Measurements from ENCODE around the gene ADORA1. TPM values are rescaled to one million over a fixed set of nuclear protein-coding genes. Genes with fewer than 3 reads are reported as not detected.
A peak's percentile ranks its signal among the peaks of the same experiment; 100 is the strongest.

The ADORA1 gene
- total RNA-seq, 1 experiment from 2014 or later, result 5.7 TPM

DNA sequence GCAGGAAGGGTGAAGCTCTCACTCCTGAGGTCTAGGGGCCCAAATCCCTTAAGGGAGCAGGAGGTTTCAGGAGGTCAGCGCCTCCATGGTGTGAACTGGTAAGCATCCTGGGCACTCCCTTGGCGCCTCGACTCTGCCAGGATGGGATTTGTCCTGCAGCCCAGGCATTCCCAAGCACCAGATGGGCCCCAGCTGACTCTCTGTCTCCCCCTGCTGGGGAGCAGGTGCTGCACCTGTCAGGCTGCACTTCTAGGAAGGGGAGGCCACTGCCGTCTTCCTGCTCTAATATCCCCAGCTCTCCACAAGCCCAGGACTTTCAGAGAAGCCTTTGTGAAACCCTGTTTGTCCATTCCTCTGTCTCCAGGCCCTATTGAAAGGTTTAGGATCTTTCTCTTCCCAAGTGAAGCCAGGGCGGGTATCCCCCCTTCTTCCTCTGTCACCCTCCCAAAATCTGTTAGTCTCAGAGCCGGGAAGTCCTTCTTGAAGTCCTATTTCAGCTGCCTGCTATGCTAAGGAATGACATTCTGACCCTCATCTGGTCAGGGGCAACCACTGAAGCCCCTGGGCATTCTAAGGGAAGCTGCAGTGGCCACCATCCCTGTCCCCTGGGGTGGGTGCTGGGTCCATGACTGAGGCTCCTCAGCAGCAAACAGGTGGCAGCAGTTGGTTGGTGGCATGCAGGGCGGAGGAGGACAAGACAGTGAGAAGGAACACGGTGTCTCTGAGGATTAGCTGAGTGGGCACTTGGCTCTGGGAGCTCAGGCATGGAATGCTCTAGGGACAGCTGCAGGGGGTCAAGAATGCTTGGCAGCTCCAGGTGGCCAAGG is 44.9 kb downstream of the ADORA1 start:
- H3K27me3 ChIP-seq (ENCODE audit: control insufficient read depth, insufficient read depth, low read length), result no peaks in the 10 kb centered on the region
- H3K4me3 ChIP-seq (ENCODE audit: insufficient read depth, low read depth, low read length), result no peak overlapping the region
- peak; percentile 95 for DNase-seq
- H3K36me3 ChIP-seq (replicated peaks; ENCODE audit: control insufficient read depth, insufficient read depth, low read length), result no peaks in the 10 kb centered on the region

DNA sequence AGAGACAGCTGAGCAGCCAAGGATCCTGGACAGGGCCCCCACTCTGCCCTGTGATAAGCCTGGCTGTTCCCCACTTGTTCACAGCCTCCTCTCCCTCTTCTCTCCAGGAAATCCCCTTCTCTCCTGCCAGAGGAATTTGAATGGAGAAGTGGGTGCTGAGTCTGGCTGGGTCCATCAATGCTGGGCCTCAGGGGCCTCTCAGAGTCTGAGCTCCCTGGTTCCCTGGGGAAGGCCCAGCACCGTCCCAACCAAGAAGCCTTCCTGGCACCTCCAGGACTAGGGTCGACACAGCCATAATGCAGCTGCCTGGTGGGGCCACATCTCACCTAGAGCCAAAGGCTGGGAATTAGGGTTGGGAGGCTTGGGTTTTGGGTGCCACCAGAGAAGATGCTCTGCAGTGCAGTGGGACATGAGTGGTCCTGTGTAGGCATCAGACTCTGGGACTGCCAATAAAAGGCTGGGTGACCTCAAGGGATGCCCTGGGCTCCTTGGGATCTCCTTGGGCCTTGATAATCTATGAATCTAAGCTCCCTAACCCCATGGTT is 45.6 kb downstream of the ADORA1 start:
- DNase-seq, result no peak
- no peaks in the 10 kb centered on the region for H3K36me3 ChIP-seq (replicated peaks; ENCODE audit: control insufficient read depth, insufficient read depth, low read length)
- H3K27me3 ChIP-seq (ENCODE audit: control insufficient read depth, insufficient read depth, low read length), result no peaks in the 10 kb centered on the region
- no peak overlapping the region for H3K4me3 ChIP-seq (ENCODE audit: insufficient read depth, low read depth, low read length)

DNA sequence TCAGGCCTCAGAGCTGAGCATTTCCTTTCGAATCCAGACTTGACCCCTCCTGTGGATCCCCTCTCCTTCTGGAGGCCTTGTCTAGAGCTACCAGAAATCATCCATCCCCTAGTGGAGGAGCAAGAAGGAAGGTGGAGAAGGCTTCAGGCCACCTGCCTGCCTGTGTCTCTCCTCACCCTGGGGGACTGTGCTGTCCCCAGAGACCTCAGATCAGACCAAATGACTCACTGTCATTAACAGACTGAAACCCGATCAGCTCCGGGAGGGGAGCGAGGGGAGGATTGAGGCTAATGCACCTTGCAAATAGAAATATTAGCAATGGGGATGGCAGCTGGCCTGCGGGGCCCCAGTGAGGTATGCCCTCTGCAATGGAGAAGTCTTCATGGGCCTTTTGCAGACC is 46.0 kb downstream of the ADORA1 start:
- no peaks in the 10 kb centered on the region for H3K27me3 ChIP-seq (ENCODE audit: control insufficient read depth, insufficient read depth, low read length)
- H3K4me3 ChIP-seq (ENCODE audit: insufficient read depth, low read depth, low read length), result no peak overlapping the region
- no peaks in the 10 kb centered on the region for H3K36me3 ChIP-seq (replicated peaks; ENCODE audit: control insufficient read depth, insufficient read depth, low read length)
- DNase-seq, result peak; percentile 36

DNA sequence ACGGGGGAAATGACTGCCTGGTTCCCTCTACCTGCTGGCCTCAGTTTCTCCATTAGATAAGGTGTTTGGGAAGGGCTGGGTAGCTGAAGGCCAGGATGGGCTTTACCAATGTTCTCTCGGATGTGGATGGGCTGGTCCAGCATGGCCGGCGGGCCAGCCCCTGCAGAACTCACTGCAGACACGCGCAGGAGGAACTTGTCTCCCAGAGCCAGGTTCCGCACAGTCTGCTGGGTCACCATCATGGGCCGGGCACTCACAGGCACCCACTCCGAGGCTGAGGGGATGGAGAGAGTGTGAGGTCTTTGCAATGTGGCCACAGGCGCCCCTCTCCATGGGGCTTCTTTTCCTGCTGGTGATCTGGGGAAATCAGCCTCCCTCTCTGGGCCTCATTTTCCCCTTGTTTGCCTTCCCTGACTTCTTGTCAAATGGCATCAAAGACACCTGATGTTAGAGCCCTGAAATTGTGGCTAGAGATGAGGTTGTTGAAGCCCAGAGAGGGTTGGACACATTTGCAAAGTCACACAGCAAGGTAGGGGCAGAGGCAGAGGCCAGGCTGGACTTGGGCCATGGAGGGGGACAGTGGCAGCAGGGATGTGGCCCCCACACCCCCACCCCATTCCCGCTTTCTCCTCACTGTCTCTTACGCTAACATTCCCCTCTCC is 46.9 kb downstream of the ADORA1 start:
- Histone ChIP-seq H3K27me3 (ENCODE audit: control insufficient read depth, insufficient read depth, low read length) (no peaks in the 10 kb centered on the region), H3K36me3 (replicated peaks; ENCODE audit: control insufficient read depth, insufficient read depth, low read length) (no peaks in the 10 kb centered on the region), H3K4me3 (ENCODE audit: insufficient read depth, low read depth, low read length) (no peak overlapping the region)
- peak; percentile 28 for DNase-seq

DNA sequence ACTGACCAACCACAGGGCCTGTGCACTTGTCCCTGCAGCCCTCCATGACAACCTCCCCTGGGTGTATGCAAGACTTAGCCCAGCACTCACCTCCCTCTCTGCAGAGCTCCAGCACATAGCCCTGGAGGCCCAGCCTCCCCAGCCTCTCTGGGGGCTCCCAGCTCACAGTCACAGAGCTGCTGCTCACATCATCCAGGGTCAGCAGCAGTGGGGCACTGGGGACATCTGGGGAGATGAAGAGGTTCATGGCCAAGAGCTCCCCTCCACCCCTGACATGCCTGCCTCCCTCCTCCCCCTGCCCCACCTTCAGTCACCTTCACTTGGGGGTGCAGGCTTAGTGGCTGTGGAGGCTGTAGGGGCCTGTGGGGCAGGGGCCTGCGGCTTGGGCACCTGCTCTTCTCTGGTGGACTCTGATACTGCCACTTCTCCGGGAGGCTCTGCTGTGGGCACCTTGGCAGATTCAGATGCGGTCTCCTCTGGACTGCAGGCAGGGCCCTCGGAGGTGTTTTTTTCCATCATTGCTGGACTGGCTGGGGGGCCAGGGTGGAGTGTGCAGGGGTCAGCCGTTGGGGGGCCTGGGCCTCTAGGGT is 47.8 kb downstream of the ADORA1 start, which contains the start of gene MYBPH:
Gene MYBPH (minus strand): TSS at position 590 of the 590 bp plus-strand sequence. CDS start 71 bp downstream, at position 519.
- DNase-seq, result peak; percentile 28
- Histone ChIP-seq H3K36me3 (replicated peaks; ENCODE audit: control insufficient read depth, insufficient read depth, low read length) (no peaks in the 10 kb centered on the region), H3K27me3 (ENCODE audit: control insufficient read depth, insufficient read depth, low read length) (no peaks in the 10 kb centered on the region; the same call in 1 of the 2 replicates), H3K4me3 (ENCODE audit: insufficient read depth, low read depth, low read length) (no peak within 1 kb of the TSS)

DNA sequence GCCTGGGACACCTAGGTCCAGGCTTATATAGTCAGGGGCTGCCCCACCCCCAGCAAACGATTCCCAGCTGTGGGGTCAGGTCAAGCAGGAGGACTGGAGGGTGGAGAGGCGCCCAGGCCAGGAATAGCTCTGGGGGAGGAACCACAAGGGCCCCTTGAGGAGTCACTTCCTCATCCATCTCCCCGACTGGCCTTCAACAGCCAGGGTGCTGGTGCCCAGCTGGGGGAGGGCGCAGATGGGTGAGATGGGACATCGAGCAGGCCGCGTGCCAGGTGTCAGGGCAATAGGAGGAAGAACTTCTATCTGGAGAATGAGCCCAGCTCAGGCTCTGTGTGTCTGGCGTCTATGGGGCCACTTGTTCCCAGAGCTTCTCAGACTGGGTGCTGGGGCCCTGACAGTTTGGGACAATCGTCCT is 48.3 kb downstream of the ADORA1 start:
- DNase-seq, result peak; percentile 42
- H3K4me3 ChIP-seq (ENCODE audit: insufficient read depth, low read depth, low read length), result no peak overlapping the region
- no peaks in the 10 kb centered on the region; the same call in 1 of the 2 replicates for H3K27me3 ChIP-seq (ENCODE audit: control insufficient read depth, insufficient read depth, low read length)
- no peaks in the 10 kb centered on the region for H3K36me3 ChIP-seq (replicated peaks; ENCODE audit: control insufficient read depth, insufficient read depth, low read length)

DNA sequence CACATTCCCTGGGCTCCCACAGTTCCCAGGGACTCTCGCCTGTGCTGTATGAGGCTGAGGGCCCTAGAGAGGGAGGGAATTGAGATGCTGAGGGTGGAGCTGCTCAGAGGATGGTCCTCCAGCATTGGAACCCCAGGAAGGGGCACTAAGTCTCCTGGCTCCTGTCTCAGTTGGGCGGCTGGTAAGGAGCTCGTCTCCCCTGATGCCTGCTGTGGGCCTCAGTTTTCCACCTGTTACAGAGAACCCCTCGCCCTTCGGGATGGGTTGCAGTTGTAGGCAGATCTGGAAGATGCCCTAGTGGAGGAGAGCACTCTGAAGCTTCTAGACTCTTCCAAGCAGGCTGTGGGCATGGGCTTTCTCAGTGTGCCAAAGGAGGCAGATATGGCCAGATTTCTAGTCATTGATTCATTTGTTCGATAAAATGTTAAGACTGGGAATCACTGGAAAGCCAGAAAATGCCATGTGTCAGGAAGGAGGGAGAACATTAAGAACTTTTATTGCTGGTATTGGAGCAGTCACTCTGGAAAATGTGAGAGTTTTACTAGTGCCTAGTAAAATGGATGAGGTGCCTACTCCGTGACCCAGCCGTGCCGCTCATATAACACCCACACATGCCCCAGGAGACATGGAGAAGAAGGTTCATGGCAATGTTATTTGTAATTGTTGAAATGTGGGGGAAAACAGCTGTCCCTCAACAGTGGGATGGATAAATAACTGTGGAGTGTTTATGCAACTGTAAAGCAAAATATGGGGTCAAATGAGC is 48.9 kb downstream of the ADORA1 start:
- Histone ChIP-seq H3K36me3 (replicated peaks; ENCODE audit: control insufficient read depth, insufficient read depth, low read length) (no peaks in the 10 kb centered on the region), H3K27me3 (ENCODE audit: control insufficient read depth, insufficient read depth, low read length) (no peaks in the 10 kb centered on the region; the same call in 1 of the 2 replicates), H3K4me3 (ENCODE audit: insufficient read depth, low read depth, low read length) (no peak overlapping the region)
- DNase-seq, result peak; percentile 20

DNA sequence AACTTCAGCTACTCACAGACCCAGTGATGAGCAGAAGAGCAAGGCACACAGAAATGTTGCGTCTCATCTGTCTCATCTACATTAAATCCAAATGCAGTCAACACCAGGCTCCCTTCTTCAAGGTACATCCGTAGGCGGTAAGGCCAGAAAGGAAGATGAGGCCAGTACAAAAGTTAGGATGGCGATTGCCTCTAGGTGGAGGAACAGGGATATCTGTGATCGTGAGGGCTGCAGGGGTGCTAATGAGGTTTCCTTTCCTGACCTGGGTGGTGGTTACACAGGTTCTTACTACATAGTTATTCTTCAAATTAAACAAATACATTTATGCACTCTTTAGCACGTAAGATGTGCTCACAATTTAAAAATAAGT is 49.5 kb downstream of the ADORA1 start:
- Histone ChIP-seq H3K36me3 (replicated peaks; ENCODE audit: control insufficient read depth, insufficient read depth, low read length) (no peaks in the 10 kb centered on the region), H3K4me3 (ENCODE audit: insufficient read depth, low read depth, low read length) (no peak overlapping the region), H3K27me3 (ENCODE audit: control insufficient read depth, insufficient read depth, low read length) (no peaks in the 10 kb centered on the region; the same call in 1 of the 2 replicates)
- DNase-seq, result peak; percentile 66

DNA sequence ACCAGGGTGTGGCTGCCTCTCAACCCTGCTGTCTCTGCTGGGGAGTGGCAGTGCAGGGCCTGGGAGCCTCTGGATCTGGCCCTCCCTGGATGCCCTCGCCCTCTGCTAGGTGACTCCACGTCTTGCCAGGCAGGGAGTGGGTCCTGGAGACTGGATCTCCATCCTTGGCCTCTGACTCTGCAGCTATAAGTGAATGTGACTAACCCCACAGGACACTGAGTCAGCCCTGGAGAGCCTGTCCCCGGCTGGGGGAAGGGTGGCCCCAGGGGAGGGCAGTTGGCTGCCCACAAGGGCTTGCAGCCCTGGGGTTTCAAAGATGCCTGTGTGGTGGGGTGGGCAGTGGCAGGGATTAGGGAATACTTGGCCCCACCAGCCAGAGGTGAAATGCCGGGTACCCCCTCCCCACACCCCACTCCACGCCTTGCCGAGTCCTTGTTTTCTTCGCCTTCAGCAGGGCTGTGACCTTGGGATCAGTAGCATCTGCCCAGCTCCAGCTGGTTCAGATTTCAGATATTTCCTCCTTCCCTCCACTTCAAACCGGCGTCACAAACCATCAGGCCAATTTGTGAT is 50.0 kb downstream of the ADORA1 start:
- H3K4me3 ChIP-seq (ENCODE audit: insufficient read depth, low read depth, low read length), result no peak overlapping the region
- peak; percentile 45 for DNase-seq
- H3K36me3 ChIP-seq (replicated peaks; ENCODE audit: control insufficient read depth, insufficient read depth, low read length), result no peaks in the 10 kb centered on the region
- H3K27me3 ChIP-seq (ENCODE audit: control insufficient read depth, insufficient read depth, low read length), result no peaks in the 10 kb centered on the region; the same call in 1 of the 2 replicates

DNA sequence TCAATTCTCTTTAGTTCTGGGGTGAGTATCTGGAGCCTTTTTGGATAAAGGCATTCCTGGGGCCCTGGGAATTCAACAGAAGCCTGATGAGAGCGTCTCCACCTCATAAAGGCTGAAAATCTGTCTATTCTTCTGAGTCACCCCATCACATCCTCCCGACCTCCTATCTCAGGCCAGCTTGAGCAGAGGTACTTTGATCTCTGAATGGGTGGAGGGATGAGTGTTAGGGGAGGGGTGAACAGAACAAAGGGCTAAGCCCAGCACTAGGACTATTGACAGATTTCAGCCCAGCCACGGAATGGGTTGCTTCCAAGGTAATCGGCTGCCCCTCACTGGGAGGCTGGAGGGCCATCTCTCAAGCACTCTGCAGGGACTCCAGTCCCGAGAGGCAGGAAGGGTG is 50.6 kb downstream of the ADORA1 start:
- no peaks in the 10 kb centered on the region; the same call in 1 of the 2 replicates for H3K27me3 ChIP-seq (ENCODE audit: control insufficient read depth, insufficient read depth, low read length)
- no peaks in the 10 kb centered on the region for H3K36me3 ChIP-seq (replicated peaks; ENCODE audit: control insufficient read depth, insufficient read depth, low read length)
- peak; percentile 78 for DNase-seq
- no peak overlapping the region for H3K4me3 ChIP-seq (ENCODE audit: insufficient read depth, low read depth, low read length)

DNA sequence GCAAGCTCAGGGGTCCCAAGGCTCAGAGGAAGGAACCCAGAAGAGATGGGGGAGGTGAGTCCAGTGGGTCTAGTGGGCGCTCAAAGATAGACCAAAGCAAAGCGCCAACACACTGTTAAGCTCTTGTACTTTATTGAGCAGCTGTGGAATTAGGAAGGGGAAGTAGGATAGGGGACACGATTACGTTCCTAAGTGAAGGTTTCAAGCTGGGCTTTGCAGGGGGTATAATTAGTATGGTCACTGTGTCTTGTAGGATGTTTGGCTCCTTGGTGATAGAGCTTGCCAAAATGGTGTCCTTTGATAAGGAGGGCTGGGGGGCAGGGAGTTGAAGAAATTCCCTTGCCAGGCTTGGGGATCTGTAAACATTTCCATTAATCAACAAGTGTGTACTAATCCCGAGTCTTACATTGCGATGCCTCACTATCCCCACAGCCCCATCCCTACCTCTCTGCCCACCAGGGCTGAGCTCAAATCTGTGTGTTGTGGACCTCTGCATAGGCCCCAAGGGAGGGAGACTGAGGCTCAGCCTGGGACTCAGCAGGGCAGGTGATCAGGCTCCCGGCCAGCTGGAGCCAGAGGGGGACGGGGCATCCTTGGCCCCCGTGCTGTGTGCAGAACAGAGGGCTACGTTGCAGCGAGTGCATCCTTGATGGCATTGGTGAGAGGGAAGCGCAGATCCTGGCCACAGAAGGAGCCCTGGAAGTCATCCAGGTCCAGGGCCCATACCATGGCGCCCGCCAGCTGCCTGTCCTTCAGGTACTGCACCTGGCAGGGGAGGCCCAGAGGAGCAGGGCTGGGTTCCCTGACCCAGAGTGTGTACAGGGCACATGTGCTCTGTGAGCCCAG is 51.5 kb downstream of the ADORA1 start:
- no peak overlapping the region for H3K4me3 ChIP-seq (ENCODE audit: insufficient read depth, low read depth, low read length)
- no peaks in the 10 kb centered on the region for H3K36me3 ChIP-seq (replicated peaks; ENCODE audit: control insufficient read depth, insufficient read depth, low read length)
- no peaks in the 10 kb centered on the region; the same call in 1 of the 2 replicates for H3K27me3 ChIP-seq (ENCODE audit: control insufficient read depth, insufficient read depth, low read length)
- peak; percentile 30 for DNase-seq

DNA sequence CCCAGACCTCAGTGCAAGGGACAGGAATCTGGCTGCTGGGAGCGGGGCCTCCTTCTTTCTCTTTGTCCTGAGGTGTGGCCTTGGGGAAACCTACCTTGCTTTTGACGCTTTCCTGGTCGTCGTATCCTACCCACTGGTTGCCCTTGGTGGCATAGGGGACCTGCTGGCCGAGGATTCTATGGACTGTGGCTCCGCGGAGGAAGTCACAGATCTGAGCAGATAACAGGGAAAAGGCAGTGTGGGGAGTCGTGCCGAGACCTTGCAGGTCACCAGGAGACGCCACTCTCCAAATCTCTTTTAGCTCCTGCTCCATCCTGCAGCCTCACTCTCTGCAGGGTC is 52.1 kb downstream of the ADORA1 start:
- no peaks in the 10 kb centered on the region; the same call in 1 of the 2 replicates for H3K27me3 ChIP-seq (ENCODE audit: control insufficient read depth, insufficient read depth, low read length)
- no peaks in the 10 kb centered on the region for H3K36me3 ChIP-seq (replicated peaks; ENCODE audit: control insufficient read depth, insufficient read depth, low read length)
- DNase-seq, result peak; percentile 28

More for the DNA sequence above, 52.1 kb downstream of the ADORA1 start:
- H3K4me3 ChIP-seq (ENCODE audit: insufficient read depth, low read depth, low read length), result no peak overlapping the region

Data from H7 (cell line).